OCI-LY3 (cell line): ENCODE data around the gene DIPK1B.

Experiments used
- EZH2phosphoT487 ChIP-seq: fragments of 200-600 bp; shearing (Covaris generic); IDR thresholded peaks from 2 replicates; pipeline ENCODE4 v1.6.1; 2018; ENCODE audit warnings: antibody characterized with exemption, mixed run types, low read depth
- TF ChIP-seq, protein P1 (sequence below): fragments of 200-600, 300-600 bp; sonication (generic); IDR thresholded peaks from 2 replicates; pipeline ENCODE4 v1.5.1; 2014; ENCODE audit warnings: antibody characterized with exemption, low read length, low read depth

DNA sequence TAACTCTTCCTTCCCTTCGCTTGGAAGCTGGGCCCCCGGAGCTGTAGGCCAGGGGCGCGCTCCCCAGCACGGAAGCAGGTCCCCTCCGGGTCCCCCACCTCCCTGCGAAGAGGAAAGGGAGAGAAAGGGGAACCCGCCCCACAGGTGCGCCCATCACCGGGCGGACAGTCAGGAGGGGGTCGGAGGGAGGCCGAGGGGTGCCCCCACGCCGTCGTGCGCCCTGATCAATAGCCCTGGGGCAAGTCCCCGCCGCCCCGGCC, 25.9 kb upstream of the DIPK1B start:
- TF ChIP-seq, protein P1, sequence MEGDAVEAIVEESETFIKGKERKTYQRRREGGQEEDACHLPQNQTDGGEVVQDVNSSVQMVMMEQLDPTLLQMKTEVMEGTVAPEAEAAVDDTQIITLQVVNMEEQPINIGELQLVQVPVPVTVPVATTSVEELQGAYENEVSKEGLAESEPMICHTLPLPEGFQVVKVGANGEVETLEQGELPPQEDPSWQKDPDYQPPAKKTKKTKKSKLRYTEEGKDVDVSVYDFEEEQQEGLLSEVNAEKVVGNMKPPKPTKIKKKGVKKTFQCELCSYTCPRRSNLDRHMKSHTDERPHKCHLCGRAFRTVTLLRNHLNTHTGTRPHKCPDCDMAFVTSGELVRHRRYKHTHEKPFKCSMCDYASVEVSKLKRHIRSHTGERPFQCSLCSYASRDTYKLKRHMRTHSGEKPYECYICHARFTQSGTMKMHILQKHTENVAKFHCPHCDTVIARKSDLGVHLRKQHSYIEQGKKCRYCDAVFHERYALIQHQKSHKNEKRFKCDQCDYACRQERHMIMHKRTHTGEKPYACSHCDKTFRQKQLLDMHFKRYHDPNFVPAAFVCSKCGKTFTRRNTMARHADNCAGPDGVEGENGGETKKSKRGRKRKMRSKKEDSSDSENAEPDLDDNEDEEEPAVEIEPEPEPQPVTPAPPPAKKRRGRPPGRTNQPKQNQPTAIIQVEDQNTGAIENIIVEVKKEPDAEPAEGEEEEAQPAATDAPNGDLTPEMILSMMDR: no peak
- TF ChIP-seq EZH2phosphoT487: no peak
